Regular cardiac myocyte (primary cell): Measurements from ENCODE around the gene GLMP. TPM values are rescaled to one million over a fixed set of nuclear protein-coding genes. Genes with fewer than 3 reads are reported as not detected.

Source experiments
- total RNA-seq: library from RNA; depleted of rRNA; stranded (reverse); fragments of >200 nt; gene quantifications from 2 replicates; pipeline ENCODE4 v1.2.3, GENCODE V29; 2014

GLMP gene, protein sequence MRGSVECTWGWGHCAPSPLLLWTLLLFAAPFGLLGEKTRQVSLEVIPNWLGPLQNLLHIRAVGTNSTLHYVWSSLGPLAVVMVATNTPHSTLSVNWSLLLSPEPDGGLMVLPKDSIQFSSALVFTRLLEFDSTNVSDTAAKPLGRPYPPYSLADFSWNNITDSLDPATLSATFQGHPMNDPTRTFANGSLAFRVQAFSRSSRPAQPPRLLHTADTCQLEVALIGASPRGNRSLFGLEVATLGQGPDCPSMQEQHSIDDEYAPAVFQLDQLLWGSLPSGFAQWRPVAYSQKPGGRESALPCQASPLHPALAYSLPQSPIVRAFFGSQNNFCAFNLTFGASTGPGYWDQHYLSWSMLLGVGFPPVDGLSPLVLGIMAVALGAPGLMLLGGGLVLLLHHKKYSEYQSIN
- total RNA-seq, result 30.3 and 79.2 TPM in 2 replicates

DNA sequence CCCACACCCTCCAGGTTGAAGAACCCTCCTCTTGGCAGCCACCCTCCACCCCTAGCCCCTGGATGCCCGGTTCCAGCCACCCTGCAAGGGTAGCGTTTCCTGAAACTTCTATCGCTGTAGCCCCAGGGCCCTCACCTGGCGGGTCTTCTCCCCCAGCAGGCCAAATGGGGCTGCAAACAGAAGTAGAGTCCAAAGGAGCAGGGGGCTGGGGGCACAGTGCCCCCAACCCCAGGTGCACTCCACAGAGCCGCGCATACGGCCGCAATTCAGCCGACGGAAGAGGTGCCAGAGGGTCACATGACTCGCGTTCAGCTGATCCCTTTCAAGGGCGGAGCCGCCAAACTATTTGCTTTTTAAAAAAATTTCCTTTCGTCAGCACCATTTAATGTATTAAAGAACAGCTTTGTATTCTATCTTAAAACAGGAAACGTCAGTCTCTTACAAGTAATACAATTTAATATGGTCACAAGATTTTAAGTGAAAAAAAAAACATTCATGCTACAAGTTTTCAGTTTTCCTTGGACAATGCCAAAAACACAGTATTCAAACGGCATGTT, at the start of gene GLMP:
GLMP (minus strand) TSS at position 289 of the 557 bp plus-strand sequence; CDS start at position 255, 34 bp downstream.

GRCh38 chr1:156338180-156338976, 42.9 kb upstream of the GLMP start, which contains the start of the genes CCT3 and TSACC:
Gene CCT3 (minus strand): TSS chr1:156338292. CDS start chr1:156338184, 108 bp downstream.
Gene TSACC (plus strand): TSS chr1:156338526. CDS start chr1:156339758, 1,232 bp downstream.

GRCh38 chr1:156298852-156299357, 3.4 kb upstream of the GLMP start, which contains the start of gene VHLL:
Gene VHLL (minus strand): TSS chr1:156299307. CDS start chr1:156299189, 118 bp downstream.

DNA sequence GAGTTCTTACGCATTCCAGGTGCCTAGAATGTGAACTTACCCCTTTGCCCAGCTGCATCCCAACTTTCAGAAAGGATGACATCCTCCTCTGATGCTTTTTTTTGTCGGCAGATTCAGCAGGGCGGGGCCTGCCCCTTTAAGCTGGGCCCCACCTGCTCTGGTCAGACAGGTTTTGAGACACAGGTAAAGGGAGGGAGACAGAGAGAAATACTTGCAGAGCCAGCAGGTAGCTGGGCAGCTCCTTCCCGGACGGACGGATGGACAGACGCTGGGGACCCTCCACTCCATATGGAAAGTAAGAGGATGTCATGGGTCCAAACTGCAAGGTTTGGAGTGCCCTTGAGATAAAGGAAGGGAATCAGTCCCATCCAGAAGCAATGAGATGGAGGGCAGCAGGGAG, 11.4 kb downstream of the GLMP start, which contains the start of gene TMEM79:
TMEM79 (plus strand) TSS at position 214 of the 400 bp plus-strand sequence. CDS start 902 bp downstream, outside the sequence.

DNA sequence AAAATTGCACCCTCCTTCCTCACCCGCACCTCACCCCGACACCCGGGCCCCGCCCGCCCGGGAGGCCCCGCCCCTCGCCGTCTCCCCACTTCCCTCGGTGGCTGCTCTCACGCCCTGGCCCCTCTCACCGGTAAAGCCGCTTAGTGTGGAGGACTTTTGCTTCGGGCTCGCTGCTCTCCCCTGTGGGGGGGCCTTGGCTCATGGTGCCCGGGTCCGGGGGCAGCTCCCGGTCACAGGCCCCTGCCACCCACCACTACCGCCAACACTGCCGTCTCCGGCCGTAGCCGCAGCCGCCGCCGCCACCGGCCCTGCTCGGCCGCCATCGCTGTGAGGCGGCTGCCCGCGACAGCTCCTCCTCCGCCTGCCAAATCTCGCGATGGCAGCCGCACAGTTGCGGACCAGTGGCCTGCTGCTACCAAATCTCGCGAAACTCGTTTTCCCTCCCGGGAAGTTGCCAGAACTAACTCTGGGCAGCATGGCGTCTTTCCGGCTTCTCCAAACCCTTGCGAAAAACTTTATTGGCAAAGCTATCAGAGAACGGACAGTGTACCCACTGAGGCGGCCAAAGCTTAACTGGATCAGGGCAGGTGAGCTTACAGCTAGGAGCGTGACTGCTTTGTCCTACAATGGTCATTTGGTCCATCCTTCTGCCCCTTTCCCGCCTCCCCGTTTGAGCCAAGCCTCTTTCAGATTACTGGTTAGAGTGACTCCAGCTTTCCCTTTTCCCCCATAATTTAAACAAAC, 12.8 kb downstream of the GLMP start, which contains the start of gene SMG5:
SMG5 (minus strand) TSS at position 347 of the 744 bp plus-strand sequence; CDS start at position 202, 145 bp downstream.

GRCh38 chr1:156247460-156248322, 47.8 kb downstream of the GLMP start, which contains the start of gene PAQR6:
Gene PAQR6 (minus strand): TSS chr1:156248056. CDS start chr1:156246731, 1,325 bp downstream.

Other genes with a start within 250 kb of the GLMP start
- 11.0 and 13.0 TPM in 2 replicates for gene UBQLN4, start 241.9 kb downstream of the GLMP start, total RNA-seq
- 55.5 and 78.2 TPM in 2 replicates for gene LAMTOR2, start 240.9 kb downstream of the GLMP start, total RNA-seq
- gene RAB25, start 234.5 kb downstream of the GLMP start, total RNA-seq, result not detected in 2 replicates
- 1.1 and 1.2 TPM in 2 replicates for gene MEX3A, start 213.2 kb downstream of the GLMP start, total RNA-seq
- gene LMNA, start 181.0 kb downstream of the GLMP start, total RNA-seq, result 515 and 1,414 TPM in 2 replicates
- gene SEMA4A, start 142.1 kb downstream of the GLMP start, total RNA-seq, result 0.19 and 1.7 TPM in 2 replicates
- gene SLC25A44, start 101.6 kb downstream of the GLMP start, total RNA-seq, result 4.8 and 10.5 TPM in 2 replicates
- 17.8 and 35.7 TPM in 2 replicates for gene PMF1, start 82.7 kb downstream of the GLMP start, total RNA-seq
- under 0.01 and 0.85 TPM in 2 replicates for gene BGLAP, start 53.5 kb downstream of the GLMP start, total RNA-seq
- 0.19 and 0.28 TPM in 2 replicates for gene PAQR6, start 47.6 kb downstream of the GLMP start, total RNA-seq
- gene SMG5, start 12.9 kb downstream of the GLMP start, total RNA-seq, result 47.6 and 48.1 TPM in 2 replicates
- gene TMEM79, start 11.4 kb downstream of the GLMP start, total RNA-seq, result 1.3 and 1.4 TPM in 2 replicates
- gene VHLL, start 3.6 kb upstream of the GLMP start, total RNA-seq, result 0.96 TPM in 1 of 2 replicates, not detected in the other
- gene CCT3, start 42.6 kb upstream of the GLMP start, total RNA-seq, result 510 and 886 TPM in 2 replicates
- 0.28 TPM in 1 of 2 replicates, not detected in the other for gene TSACC, start 42.8 kb upstream of the GLMP start, total RNA-seq
- not detected in 2 replicates for gene RHBG, start 73.5 kb upstream of the GLMP start, total RNA-seq
- gene MEF2D, start 205.1 kb upstream of the GLMP start, total RNA-seq, result 3.1 and 4.5 TPM in 2 replicates